Epidermal melanocyte (primary cell): ENCODE measurements around the gene DNAL4.

Experiments used
- DNase-seq: peaks from one replicate; pipeline ENCODE4 v3.0.0; 2011; ENCODE audit warnings: low spot score; ENCODE audit not compliant: insufficient read length

DNAL4 gene

GRCh38 chr22:38786631-38787030 lies 7.3 kb downstream of the DNAL4 start:
- DNase-seq = no peak

GRCh38 chr22:38784856-38785255 lies 9.1 kb downstream of the DNAL4 start:
- DNase-seq = no peak

DNA sequence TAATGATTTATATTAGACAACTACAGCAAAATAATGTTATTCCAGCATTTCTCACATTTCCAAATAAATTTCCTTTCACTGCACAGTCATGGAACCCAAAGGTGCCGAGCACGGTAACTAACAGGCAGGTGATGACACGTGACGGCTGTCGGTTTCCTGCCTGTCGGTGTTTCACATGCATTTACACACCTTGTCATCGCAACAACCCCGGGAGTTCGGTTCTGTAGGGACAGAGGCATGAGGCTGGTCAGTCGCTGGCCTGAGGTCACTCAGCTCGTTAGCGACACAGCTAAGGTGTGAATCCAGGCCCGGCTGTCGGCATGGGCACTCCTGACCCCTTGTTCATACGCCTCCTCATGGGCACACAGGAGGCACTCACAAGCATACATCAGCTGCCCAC lies 9.9 kb downstream of the DNAL4 start:
- DNase-seq = no peak

GRCh38 chr22:38783095-38783615 lies 10.8 kb downstream of the DNAL4 start:
- no peak for DNase-seq

GRCh38 chr22:38782402-38783094 lies 11.4 kb downstream of the DNAL4 start:
- no peak for DNase-seq

GRCh38 chr22:38781033-38781432 lies 12.9 kb downstream of the DNAL4 start:
- no peak for DNase-seq

DNA sequence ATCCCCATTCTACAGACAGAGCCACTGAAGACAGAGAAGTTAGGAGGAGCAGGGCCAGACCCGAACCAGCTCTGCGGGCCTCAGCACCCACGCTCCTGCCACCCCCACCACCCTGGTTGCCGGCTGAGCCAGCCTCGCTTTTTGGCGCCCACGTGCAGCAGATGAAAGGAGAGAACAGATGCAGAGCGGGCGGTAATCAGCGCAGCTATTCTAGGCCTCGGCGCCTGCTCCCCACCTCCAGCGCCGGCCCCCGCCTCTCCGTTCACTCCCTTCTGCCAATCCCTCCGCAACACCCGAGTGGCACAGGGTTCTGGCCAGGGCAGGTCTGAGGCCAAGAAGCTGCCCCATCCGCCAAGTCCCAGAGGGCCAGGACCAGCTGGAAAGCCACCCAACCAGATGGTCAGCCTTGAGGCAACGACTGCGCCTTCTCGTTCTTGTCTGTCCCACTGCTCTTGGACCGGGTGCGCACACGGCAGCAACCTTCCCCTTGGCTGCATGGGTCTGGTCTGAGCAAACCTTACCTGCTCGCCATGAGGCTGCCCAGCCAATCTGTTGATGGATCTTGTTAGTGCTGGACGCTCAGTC lies 16.8 kb downstream of the DNAL4 start:
- DNase-seq = no peak

- DNase-seq = no peak
Measured at GRCh38 chr22:38776086-38776485, 17.9 kb downstream of the DNAL4 start.

DNA sequence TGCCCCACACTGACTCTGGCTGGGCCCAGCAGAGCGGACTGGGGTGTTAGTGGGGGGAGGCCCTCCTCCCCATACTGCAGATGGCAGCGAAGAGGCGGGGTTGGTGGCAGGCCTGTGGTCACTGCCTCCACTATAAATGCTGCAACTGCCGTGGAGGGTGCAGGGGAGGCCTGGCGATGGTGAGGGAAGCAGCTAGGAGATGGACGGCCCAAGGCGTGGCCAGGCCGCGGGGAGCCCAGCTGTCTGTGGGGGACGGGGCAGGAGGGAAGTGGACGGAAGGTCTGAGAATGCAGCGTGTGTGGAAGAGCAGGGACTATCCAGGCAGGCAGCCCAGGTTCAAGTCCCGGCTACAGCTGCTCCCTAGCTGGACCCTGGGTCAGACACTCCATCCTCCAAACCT lies 18.3 kb downstream of the DNAL4 start:
- DNase-seq = no peak

DNA sequence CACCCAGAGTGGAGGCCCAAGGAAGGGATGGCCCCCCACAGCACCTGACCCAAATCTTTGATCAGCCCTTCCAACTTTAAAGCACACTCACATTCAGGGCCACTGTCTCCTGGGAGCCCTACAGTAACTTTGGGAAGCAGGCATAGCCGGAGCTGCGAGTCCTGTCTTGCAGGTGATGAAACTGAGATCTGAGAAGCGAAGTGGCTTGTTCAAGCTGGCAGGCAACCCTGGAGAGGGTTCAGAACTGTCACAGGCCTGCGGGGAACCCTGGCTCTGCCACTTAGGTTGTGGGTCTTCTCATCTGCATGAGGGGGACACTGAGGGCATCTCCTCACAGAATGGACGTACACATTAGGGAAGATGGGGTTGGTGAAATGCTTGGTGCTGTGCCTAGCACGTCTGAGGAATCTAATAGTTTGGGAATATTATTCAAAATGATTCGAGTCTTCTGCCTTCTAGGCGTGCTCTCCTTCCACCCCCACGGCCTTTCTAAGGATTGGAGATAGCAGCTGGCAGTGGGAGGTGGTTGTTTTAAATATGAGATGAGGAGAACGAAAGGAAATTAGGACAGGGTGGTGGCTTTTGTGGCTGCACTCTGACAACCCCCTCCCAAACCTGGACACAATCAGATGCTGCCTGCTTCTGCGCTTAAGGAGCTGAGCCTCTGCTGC lies 19.3 kb downstream of the DNAL4 start:
- DNase-seq = no peak

DNA sequence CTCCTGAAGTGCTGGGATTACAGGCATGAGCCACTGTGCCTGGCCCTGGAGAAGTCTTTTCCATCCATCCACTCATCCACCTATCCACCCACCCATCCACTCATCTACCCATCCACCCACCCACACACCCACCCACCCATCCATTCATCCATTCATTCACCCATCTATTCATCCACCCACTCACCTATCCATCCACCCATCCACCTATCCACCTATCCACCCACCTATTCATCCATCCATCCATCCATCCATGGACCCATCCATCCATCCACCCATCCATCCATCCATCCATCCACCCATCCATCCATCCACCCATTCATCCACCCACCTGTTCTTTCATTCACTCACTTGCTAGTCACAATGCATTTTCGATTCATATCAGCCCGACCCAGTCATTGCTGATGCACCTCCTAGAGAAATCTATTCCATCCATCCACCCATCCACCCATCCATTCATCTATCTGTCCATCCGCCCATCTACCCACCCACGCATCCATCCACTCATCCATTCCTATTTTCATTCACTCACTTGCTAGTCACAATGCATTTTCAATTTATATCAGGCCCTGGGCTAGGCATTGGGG lies 20.5 kb downstream of the DNAL4 start:
- DNase-seq = no peak

DNA sequence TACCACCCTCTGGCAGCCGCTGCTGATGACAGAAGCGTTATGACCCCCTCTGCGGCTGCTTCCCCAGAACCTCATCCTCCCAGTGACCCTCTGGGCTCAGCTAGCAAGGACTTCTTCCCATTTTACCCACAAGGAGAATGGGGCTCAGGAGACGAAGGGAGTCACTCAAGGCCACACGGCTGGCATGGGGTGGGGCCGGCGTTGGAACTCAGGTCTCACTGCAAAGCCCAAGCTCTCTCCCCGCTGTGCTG lies 21.4 kb downstream of the DNAL4 start:
- DNase-seq = no peak

- DNase-seq = no peak
Measured at GRCh38 chr22:38770257-38770949, 23.5 kb downstream of the DNAL4 start.

GRCh38 chr22:38768036-38768435 lies 25.9 kb downstream of the DNAL4 start:
- no peak for DNase-seq

DNA sequence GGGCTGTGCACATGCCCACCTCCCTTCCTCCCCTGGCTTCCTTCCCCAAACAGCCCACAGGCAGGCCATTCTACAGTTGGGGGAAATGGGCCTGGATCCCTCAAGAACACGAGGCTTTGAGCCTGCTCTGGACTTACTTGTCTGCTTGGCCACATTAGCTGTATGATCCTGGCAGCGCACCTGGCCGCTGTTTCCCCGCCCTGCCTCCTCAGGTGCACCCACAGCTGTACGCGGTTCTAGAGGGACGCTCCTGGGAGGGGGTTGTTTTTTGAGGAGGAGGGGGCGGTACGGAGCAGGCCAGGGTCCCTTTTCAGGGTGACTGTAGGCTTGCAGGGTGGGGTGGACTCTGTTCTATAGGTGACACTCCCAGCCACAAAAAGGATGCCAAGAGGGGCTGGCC lies 26.6 kb downstream of the DNAL4 start:
- DNase-seq = no peak

GRCh38 chr22:38766076-38766777 lies 27.7 kb downstream of the DNAL4 start:
- DNase-seq = peak; percentile 65

DNA sequence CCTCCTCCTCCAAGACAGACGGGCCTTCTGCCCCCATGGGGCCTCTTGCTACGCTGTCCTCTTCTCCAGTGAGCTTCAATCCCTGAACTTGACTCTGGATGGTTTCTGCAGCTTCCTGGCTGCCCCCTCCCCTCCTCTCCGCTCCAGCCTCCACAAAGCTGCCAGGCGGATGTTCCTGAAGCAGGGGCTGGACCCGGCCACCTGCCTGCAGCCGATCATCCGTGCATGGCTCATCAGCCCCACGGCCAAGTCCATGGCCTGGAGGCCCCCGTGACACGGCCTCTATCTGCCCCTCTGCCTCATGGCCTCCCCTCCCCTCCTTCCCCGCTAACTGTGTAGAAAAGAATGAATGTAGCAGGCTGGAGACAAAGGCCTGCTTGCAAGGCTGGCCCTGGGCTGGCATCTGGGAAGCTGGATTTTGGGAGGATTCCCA lies 31.4 kb downstream of the DNAL4 start:
- no peak for DNase-seq

DNA sequence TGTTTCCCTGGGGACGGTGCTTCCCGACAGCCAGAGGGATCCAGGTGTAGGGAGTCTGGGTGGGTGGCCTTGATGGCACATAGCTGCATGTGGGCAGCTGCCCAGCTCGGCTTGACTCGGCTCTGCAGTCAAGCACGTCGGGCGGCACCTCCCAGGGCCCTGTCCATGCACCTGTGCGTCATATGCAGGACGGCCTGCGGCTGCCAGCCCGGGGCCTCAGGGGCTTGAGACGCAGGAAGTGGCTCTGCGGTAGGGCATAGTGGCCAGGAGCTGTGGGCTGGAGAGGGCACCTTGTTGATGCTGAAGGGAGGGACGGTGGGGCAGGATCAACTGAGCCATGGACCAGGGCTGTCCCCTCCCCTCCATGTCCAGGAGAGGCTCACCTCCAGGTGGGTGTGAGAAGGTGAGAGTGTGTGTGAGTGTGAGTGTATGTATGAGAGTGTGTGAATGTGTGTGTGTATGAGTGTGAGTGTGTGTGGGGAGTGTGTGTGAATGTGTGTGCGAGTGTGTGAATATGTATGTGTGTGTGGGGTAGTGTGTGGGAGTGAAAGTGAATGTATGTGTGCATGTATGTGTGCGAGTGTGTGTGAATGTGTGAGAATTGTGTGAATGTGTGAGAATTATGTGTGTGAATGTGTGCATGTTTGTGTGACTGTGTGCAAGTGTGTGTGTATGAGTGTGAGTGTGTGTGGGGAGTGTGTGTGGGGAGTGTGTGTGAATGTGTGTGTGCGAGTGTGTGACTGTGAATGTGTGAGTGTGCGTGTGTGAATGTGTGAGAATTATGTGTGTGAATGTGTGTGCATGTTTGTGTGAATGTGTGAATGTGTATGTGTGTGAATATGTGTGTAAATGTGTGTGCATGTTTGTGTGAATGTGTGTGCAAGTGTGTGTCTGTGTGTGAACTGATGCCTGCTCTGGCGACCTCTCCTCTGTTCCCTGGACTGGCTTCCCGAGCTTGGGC lies 32.5 kb downstream of the DNAL4 start:
- no peak for DNase-seq

DNA sequence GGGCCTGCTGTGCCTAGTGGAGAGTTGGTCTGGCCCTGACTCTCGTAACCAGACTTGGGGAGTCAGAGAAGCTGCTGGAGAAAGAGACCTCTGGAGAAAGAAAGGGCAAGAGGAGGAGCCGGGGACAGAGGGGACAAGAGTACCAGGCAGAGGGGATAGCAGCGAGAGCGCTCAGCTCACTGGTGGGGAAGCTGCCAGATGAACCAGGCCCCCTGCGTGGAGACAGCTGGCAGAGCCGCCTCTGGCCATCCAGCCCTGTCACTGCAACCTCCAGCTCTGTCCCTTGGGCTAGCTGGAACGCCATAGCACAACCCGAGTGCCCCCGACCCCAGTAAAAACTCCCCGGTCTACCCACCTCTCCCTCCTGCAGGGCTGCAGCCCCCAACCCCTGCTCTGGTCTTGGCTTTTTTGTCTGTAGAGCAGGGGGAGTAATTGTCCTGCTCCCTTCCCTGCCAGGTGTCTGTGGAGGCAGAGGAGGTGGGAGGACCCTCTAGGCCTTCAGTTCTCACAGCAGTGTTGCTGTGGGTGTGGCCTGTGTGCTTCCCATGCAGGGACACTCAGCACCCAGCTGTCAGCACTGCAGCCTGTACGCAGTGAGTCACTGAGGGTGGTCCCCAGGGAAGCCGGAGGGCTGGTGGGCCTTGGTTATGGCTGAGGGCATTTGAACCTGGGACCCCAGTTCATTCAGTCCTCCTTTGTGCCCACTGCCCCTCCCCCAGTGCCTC lies 33.3 kb downstream of the DNAL4 start:
- no peak for DNase-seq
